ENCODE data around the gene NTM.
"Not testable (repeated sequence)": the region's sequence is repeated elsewhere in the genome, so short reads cannot be mapped to it uniquely, and the experiment has no call there.

NTM gene

DNA sequence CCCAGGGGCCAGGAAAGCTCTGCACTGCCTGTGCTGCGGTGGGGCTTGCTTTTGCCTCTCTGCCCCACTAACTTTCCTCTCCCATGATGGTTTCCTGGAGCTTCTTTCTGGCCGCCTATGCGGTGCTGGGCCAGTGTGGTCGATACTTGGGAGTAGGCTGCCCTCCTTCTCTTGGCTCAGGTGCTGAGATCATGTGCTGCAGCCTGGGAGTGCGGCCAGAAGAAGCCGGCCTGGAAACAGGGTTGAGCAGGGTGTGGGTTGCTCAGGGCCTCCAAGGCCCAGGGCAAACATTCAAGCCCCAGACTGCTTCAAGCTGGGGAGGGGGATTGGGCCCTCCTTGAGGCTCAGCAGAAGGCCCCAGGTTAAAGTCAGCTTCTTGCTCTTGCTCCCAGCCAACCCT, 125.0 kb downstream of the NTM start:
- DNase-seq (ENCODE audit: low read depth in 4 of 4, low spot score in 1 of 4): no peak

DNA sequence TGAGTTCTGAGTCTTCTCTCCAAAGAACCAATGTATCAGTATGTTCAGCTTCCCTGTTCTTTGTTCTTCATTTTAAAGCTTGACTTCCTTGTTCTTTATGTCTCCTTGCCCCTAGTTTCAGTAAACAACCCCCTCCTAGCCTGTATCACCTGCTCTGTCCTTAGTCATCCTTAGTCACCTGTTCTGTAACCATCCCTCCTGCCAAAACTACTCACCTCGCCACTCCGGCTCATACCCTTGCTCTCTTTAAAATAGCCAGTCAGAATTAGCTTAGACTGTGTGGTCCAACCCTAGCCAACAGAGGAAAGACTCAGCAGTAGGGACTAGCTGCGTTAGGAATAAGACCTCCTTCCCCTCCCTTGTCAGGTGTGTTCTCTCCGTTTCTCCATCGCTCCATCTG, 127.3 kb downstream of the NTM start:
- DNase-seq (ENCODE audit: low read depth in 4 of 4, low spot score in 1 of 4): not testable (repeated sequence)

DNA sequence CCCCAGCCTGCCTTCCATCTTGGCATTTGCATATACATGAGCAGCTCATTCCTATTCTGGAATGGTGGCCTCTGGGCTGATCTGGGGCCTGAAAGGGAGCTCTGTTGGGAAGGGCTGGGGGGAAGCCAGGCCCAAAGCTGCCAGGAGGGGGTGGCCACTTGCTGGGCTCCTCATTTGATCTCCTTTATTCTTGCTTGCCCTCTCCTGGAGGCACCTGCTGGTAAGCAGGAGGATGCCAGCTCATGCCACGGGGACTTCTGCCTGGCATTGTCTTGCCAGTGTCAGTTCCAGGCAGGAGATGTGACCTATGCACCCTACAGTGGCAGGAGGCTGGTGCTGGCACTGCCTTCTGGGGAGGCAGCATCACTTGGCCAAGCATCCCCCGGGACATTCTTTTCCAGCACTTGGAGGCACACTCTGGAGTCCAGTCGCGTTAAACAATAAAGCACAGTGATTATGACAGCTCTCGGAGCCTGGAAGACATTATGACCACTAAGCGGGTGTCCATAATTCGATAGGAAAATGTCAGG, 128.3 kb downstream of the NTM start:
- DNase-seq (ENCODE audit: low read depth in 4 of 4, low spot score in 1 of 4): no peak

DNA sequence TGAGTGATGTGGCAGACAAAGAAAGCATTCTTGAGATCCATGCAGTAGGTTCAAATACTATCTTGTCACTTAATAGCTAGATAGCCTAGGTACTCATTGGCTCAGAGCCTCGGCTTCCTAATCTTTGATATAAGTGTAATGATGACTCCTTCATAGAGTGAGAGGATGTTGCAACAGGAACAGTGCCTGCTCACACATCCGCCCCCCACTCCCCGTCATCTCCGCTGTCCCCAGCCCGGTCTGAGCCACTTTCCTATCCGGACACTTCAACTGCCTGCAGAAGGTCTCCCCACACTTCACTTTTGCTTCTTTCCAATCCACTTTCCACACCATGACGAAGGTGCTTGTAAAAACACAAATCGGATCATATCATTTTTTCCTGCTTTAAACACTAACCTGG, 128.8 kb downstream of the NTM start:
- DNase-seq (ENCODE audit: low read depth in 4 of 4, low spot score in 1 of 4): no peak

GRCh38 chr11:131503017-131503416, 132.6 kb downstream of the NTM start:
- no peak for DNase-seq (ENCODE audit: low read depth in 4 of 4, low spot score in 1 of 4)

GRCh38 chr11:131504199-131504949, 134.0 kb downstream of the NTM start:
- DNase-seq (ENCODE audit: low read depth in 4 of 4, low spot score in 1 of 4): no peak

- DNase-seq (ENCODE audit: low read depth in 4 of 4, low spot score in 1 of 4): no peak
Observed at GRCh38 chr11:131506348-131506747, 135.9 kb downstream of the NTM start.

- no peak for DNase-seq (ENCODE audit: low read depth in 4 of 4, low spot score in 1 of 4)
Observed at GRCh38 chr11:131510662-131511061, 140.2 kb downstream of the NTM start.

GRCh38 chr11:131511794-131512193, 141.4 kb downstream of the NTM start:
- no peak for DNase-seq (ENCODE audit: low read depth in 4 of 4, low spot score in 1 of 4)

GRCh38 chr11:131512228-131512627, 141.8 kb downstream of the NTM start:
- no peak for DNase-seq (ENCODE audit: low read depth in 4 of 4, low spot score in 1 of 4)

DNA sequence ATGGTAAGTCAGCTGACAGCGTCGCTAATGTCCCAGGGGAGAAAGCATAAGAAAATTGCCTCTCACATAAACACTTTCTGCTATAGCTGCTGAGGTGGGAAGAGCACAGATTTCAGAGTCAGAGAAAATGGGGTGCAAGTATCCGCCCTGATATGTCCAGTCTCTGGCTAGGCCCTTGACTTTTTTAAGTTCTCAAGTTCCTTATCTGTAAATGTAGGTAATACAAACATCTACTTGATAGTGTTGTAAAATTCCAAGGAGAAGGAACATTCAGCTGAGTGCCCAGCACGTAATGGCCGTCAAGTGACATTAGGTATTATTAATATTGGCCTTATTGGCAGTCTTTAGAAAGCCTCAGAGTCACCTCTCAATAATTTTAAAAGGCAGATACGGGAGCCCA, 143.6 kb downstream of the NTM start:
- no peak for DNase-seq (ENCODE audit: low read depth in 4 of 4, low spot score in 1 of 4)

DNA sequence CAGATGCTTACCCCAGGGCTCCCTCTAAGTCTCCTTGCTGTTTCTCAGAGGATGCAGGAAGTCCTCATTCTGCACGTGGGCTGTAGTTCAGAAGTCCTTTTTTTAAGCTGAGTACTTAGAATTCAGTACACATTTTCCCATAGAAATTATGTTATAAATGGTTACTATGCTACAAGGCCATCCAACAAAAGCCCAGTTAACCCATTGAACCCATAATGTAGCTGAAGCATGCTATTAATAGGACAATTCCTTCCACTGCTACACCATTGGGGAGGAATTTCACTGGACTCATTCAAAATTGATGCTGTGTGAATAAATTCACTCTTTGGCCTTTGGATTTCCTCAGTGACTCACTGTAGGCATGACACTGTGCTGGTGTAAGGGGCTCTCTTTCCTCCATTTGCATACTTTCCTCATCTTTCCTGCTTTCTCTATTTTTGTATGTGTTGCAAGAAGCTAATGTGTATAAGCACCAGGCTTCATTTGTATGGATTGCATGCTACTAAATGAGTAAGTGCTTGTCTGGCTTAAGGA, 148.0 kb downstream of the NTM start:
- DNase-seq (ENCODE audit: low read depth in 4 of 4, low spot score in 1 of 4): no peak

GRCh38 chr11:131522851-131523250, 152.4 kb downstream of the NTM start:
- no peak for DNase-seq (ENCODE audit: low read depth in 4 of 4, low spot score in 1 of 4)

DNA sequence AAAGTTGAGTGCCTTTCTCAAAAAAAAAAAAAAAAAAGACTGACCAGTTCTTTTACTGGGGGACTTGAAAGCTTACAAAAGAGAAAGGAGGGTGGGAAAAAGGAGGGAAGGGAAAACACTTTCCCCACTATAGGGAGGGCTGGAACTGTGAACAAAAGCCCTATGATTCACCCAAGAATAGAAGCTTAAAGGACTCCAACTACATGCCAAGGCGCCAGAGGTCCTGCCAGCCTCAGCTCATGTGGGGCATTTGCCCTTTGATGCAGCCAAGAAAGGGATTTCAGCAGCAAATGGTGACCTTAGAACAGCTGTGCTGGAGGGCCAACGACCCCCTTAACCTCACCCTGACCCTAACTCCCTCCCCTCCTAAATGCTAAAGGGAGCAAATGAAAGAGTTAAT, 160.0 kb downstream of the NTM start:
- no peak for DNase-seq (ENCODE audit: low read depth in 4 of 4, low spot score in 1 of 4)

- DNase-seq (ENCODE audit: low read depth in 4 of 4, low spot score in 1 of 4): no peak
Observed at GRCh38 chr11:131533149-131533548, 162.7 kb downstream of the NTM start.

DNA sequence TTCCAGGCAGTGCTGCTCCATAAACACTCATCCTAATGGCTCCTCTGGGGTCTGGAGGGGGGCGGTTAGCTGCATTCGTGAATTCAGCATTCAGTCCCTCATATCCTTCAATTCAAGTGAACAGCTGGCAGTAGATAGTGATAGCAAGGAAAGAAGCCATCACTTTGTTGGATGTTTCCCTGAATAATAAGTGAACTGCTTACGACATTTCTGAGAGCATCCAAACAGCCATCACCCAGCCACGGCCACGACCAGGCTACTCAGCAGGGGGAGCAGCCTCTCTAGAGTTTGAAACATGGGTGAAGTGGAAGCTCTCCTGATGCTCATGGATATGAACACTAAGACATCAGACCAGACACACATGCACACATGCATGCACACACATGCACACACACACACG, 163.6 kb downstream of the NTM start:
- DNase-seq (ENCODE audit: low read depth in 4 of 4, low spot score in 1 of 4): no peak

DNA sequence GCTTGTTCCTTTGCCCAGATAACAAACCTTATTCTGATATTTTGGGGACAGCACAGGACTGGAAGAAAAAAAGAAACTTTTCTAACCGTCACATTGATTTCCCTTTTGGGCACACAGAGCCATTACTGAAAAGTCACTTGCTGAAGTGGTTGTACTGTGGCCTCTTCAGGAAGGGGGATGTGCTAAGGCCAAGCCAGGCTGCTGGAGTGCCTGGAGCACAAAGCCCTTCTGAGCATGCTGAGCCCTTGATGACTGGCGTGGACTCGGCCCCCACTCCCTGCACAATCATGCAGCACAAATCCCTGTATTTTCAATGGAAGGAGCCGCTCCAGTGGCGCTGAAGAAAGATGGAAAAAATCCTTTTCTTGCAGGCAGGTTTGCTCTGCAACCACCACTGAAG, 164.2 kb downstream of the NTM start:
- DNase-seq (ENCODE audit: low read depth in 4 of 4, low spot score in 1 of 4): no peak

DNA sequence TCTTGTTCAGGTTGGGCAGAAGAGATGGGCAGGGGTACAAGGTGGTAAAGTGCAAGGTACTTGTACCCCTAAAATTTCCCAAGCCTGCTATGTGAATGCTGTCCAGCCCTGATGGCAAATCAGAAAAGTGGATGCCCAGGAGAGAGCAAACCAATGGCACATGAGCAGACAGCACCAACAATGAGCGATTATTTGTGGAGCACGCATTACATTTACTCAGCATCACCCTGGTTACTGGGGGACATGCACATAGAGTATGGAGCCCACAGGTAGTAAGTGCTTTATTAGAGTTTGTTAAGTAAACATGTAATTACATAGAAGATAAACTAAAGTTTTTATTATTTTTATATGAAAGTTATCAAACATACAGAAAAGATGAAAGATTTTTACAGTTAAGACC, 165.7 kb downstream of the NTM start:
- no peak for DNase-seq (ENCODE audit: low read depth in 4 of 4, low spot score in 1 of 4)

DNA sequence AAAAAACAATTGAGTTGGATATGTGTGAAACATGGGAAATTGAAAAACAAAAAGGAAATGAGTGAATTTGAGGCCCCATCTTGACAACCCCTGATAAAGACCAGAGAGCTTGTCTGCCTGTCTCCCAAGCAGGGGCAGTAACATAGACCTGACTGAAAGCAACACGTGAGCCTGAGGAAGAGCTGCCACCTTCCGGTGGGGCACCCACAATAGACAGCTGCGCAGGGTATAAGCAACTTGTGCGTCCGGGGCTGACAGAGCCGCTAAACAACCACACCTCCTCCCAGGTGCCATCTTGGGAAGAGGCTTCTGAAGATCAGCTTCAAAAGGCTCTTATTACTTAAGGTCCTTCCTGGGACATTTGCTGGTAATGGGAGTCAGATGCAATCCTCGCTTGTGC, 166.8 kb downstream of the NTM start:
- no peak for DNase-seq (ENCODE audit: low read depth in 4 of 4, low spot score in 1 of 4)

DNA sequence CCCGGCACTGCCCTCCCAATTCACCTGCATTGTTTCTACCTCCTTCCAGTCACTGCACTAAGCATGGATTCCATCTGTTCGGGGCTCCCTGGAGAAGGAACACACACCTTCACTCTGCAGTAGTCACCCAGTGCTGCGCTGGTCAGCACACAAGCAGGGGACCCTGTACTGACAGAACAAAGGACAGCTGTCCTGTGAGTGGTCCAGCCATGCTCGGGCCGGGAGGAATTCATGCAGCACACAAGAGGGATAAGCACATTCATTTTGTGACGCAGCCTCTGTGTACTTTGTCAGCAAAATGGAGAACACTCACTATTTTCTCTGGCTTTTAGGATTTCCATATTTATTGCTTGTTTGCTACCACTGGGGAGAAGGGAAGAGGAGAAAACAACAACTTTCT, 167.3 kb downstream of the NTM start:
- DNase-seq (ENCODE audit: low read depth in 4 of 4, low spot score in 1 of 4): no peak

DNA sequence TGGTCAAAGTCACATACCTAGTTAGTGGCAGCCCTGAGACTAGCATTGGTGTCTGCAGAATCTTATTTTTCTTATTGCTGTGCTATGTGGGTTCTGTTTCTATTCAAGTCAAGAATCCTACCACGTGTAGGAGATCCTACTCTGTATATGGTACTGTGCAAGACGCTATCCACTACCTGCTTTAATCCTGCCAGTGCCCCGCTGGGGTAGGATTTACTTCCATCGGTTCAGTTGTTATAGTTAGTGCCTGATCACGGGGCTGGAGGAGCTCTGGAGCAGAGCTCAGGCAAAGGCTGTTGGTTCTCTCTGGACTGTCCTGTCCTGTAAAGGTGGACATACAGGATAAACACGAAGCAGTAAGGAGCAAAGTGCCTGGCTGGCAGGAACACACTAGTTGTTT, 167.9 kb downstream of the NTM start:
- DNase-seq (ENCODE audit: low read depth in 4 of 4, low spot score in 1 of 4): no peak

DNA sequence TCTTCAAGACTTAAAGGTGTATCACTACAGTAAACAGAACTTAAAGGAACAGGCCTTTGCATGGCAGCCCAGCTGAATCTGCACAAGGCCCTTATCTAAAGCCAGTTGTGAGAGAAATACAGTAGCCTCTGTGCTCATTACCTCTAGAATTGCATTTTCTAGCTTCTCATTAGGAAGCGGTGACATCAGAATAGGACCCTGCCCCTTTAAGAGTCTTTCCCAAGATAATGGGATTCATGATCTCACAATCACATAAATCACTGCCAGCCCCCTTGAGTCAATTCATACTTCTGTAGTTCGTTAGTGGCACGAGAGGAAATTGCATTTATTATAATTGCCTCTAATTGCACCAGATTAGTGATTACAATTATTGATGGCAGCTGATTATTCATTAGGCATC, 170.3 kb downstream of the NTM start:
- DNase-seq (ENCODE audit: low read depth in 4 of 4, low spot score in 1 of 4): no peak

DNA sequence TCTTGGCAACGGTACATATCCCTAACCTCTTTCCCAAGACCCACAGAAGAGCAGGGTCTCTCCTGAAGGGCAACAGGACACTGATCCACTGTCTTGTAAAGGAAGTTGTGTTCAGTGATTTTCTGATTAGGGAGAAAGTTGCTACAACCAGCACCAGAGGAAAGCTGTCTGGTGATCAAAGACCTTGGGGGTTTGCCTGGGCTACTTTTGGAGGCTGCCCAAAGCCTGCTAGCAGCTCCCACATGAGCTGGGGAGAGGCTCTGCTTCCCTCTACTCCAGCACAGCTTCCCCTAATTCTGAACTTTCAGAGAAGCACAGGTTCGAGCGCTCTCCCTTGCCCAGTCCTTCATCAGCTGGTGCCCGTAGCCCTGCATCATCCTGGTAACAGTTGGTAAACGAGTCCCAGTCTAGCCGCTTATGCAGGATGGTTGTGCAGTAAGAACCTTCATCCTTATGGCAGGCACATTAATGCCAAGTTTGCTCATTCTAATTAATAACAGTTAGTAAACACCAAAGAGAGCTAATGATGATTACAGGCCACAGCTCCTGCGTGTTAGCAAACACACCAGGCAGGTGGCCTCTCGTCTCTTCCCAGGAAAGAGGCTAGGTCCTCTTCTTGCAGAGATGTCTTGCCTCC, 173.1 kb downstream of the NTM start:
- DNase-seq (ENCODE audit: low read depth in 4 of 4, low spot score in 1 of 4): no peak
